Endothelial cell of umbilical vein (primary cell): Measurements from ENCODE around the gene HOXA13. TPM values are rescaled to one million over a fixed set of nuclear protein-coding genes. Genes with fewer than 3 reads are reported as not detected.

Experiments
- BruUV-seq: library from RNA; stranded (reverse); fragments of 400-500 nt; replicated peaks from 2 replicates; lab custom pipeline; 2021; lab: Mats Ljungman, UMichigan
- CTCF ChIA-PET: fragments of 300-600, 350-600 bp; sonication (Branson Sonifier 250); formaldehyde crosslinking; loops from one replicate; lab custom pipeline; 2021; ENCODE audit warnings: antibody characterized with exemption, inconsistent platforms; lab: Charles Lee
- POLR2A ChIA-PET: fragments of 300-600, 350-600 bp; sonication (Branson Sonifier 250); formaldehyde crosslinking; loops from one replicate; lab custom pipeline; 2021; ENCODE audit warnings: antibody characterized with exemption, inconsistent platforms; lab: Charles Lee
- DNase-seq: peaks from one replicate; pipeline ENCODE4 v3.0.0-alpha.2; 2011; ENCODE audit warnings: low read depth, low spot score
- FAIRE-seq: peaks from 2 replicates; lab custom pipeline; 2011; peaks lifted over from hg19 to GRCh38; lab: Jason Lieb, UNC
- H2AFZ ChIP-seq: 2 replicates; pipeline ENCODE4 v1.6.0; 2012; ENCODE audit warnings: low read depth, low read length, control low read depth, inconsistent platforms
- H3K27ac ChIP-seq: 2 replicates; pipeline ENCODE4 v1.5.1; 2011; ENCODE audit warnings: low read depth, mild to moderate bottlenecking, control low read depth, low read length, moderate library complexity; ENCODE audit not compliant: insufficient read depth
- H3K27me3 ChIP-seq, 2 experiments: 2 replicates each; pipeline versions ENCODE4 v1.6.0 to v1.6.1; 2011; ENCODE audit warnings: low read length in 2 of 2, mixed read lengths in 1 of 2; ENCODE audit not compliant: control insufficient read depth in 2 of 2, insufficient read depth in 2 of 2
- H3K36me3 ChIP-seq, 2 experiments: 2 replicates in 1 of 2; 3 replicates in 1 of 2; pipeline ENCODE4 v1.5.1; 2011; ENCODE audit warnings: low read length in 2 of 2, mild to moderate bottlenecking in 1 of 2, moderate library complexity in 1 of 2; ENCODE audit not compliant: control insufficient read depth in 2 of 2, insufficient read depth in 2 of 2; ENCODE audit errors: extremely low read depth in 1 of 2
- H3K4me1 ChIP-seq: 3 replicates; pipeline ENCODE4 v1.5.1; 2011; ENCODE audit warnings: mild to moderate bottlenecking, low read length; ENCODE audit not compliant: control insufficient read depth, insufficient read depth; ENCODE audit errors: extremely low read depth
- H3K4me2 ChIP-seq: 2 replicates; pipeline ENCODE4 v1.6.1; 2011; ENCODE audit warnings: low read length, control low read depth, mixed read lengths; ENCODE audit not compliant: insufficient read depth
- H3K4me3 ChIP-seq, 3 experiments: fragments of 200-600 bp in 1 of 3; sonication (generic), shearing (Covaris generic) in 1 of 3; replicated peaks in 1 of 3; 2 replicates each; pipeline ENCODE4 v1.5.1; 2011 to 2016; ENCODE audit warnings: control low read depth in 3 of 3, low read length in 3 of 3, mild to moderate bottlenecking in 2 of 3, inconsistent platforms in 1 of 3, low read depth in 1 of 3, moderate library complexity in 1 of 3; ENCODE audit not compliant: insufficient read depth in 1 of 3
- H3K79me2 ChIP-seq: 2 replicates; pipeline ENCODE4 v1.6.0; 2012; ENCODE audit warnings: low read length, inconsistent platforms; ENCODE audit not compliant: control insufficient read depth, insufficient read depth
- H3K9ac ChIP-seq: replicated peaks from 2 replicates; pipeline ENCODE3; 2011; ENCODE audit warnings: low read length, control low read depth; ENCODE audit not compliant: insufficient read depth; ENCODE audit errors: extremely low read depth
- H3K9me1 ChIP-seq: replicated peaks from 3 replicates; pipeline ENCODE4 v1.6.0; 2011; ENCODE audit warnings: mild to moderate bottlenecking, low read length; ENCODE audit not compliant: control insufficient read depth, insufficient read depth; ENCODE audit errors: extremely low read depth
- H3K9me3 ChIP-seq: replicated peaks from 2 replicates; pipeline ENCODE4 v1.5.1; 2012; ENCODE audit warnings: low read length, inconsistent platforms; ENCODE audit not compliant: control insufficient read depth, insufficient read depth
- H4K20me1 ChIP-seq: replicated peaks from 2 replicates; pipeline ENCODE3; 2011; ENCODE audit warnings: mild to moderate bottlenecking, low read length; ENCODE audit not compliant: control insufficient read depth, insufficient read depth; ENCODE audit errors: extremely low read depth
- CTCF ChIP-seq, 2 donors: IDR thresholded peaks; 1 replicate in 1 of 2; 2 replicates in 1 of 2; pipeline ENCODE4 v1.5.1; 2011; ENCODE audit warnings: low read length in 2 of 2, mild to moderate bottlenecking in 2 of 2, moderate library complexity in 2 of 2, control low read depth in 1 of 2, inconsistent platforms in 1 of 2, low read depth in 1 of 2; ENCODE audit not compliant: insufficient read depth in 1 of 2; ENCODE audit errors: extremely low read depth in 1 of 2
- EZH2 ChIP-seq: IDR thresholded peaks from 2 replicates; pipeline ENCODE4 v1.6.1; 2012; ENCODE audit warnings: borderline replicate concordance, low read depth, mild to moderate bottlenecking, moderate library complexity, low read length, inconsistent platforms; ENCODE audit not compliant: severe bottlenecking
- FOS ChIP-seq: IDR thresholded peaks from 2 replicates; pipeline ENCODE4 v1.6.1; 2011; ENCODE audit warnings: mild to moderate bottlenecking, low read length, moderate library complexity, borderline replicate concordance; ENCODE audit not compliant: insufficient read depth
- GATA2 ChIP-seq: IDR thresholded peaks from 2 replicates; pipeline ENCODE4 v1.7.0; 2011; ENCODE audit warnings: low read depth, mild to moderate bottlenecking, moderate library complexity, mixed read lengths, low read length; ENCODE audit not compliant: insufficient read length, insufficient read depth
- JUN ChIP-seq: IDR thresholded peaks from 2 replicates; pipeline ENCODE4 v1.6.1; 2011; ENCODE audit warnings: borderline replicate concordance, low read depth; ENCODE audit not compliant: insufficient read length, insufficient read depth
- MYC ChIP-seq: IDR thresholded peaks from one replicate; pipeline ENCODE4 v1.6.1; 2011; ENCODE audit warnings: mild to moderate bottlenecking, low read depth, low read length
- POLR2A ChIP-seq: IDR thresholded peaks from 2 replicates; pipeline ENCODE4 v1.6.1; 2012; ENCODE audit warnings: low read depth, mild to moderate bottlenecking, control low read depth, low read length
- POLR2AphosphoS5 ChIP-seq: IDR thresholded peaks from 2 replicates; pipeline ENCODE4 v1.6.1; 2012; ENCODE audit warnings: low read depth, mild to moderate bottlenecking, control low read depth, low read length, moderate library complexity; ENCODE audit not compliant: insufficient read depth
- dilution Hi-C: fragments of 300-500 bp; cut with MboI; formaldehyde crosslinking; loops from one replicate; pipeline ENCODE4 v1.15.0; 2019; ENCODE audit warnings: low sequenced_read_pairs; ENCODE audit not compliant: extremely low pct_ligation_motif_present
- intact Hi-C: fragments of 100-400 bp; cut with micrococcal nuclease; formaldehyde crosslinking; loops from one replicate; pipeline ENCODE4 v1.10.0; 2022
- polyA plus RNA-seq, 4 experiments: library from polyadenylated mRNA; depleted of rRNA in 3 of 4; stranded (reverse) in 3 of 4; unstranded in 1 of 4; fragments of >200 nt; gene quantifications; 2 replicates each; pipeline versions ENCODE4 v1.2.1 to v1.2.3, GENCODE V29; 2011 to 2012; ENCODE audit warnings: missing spikeins in 1 of 4
- total RNA-seq: library from RNA; stranded (reverse); gene quantifications from 2 replicates; pipeline ENCODE4 v1.2.3, GENCODE V29; 2021
- TF ChIP-seq, protein P1 (sequence below): IDR thresholded peaks from 2 replicates; pipeline ENCODE4 v1.6.1; 2011; ENCODE audit not compliant: insufficient read depth, insufficient read length

HOXA13 gene
- total and polyA plus RNA-seq, 2 donors (not counting 3 experiments of a cell fraction or from before 2014, with no cell fraction given) = 0.22 TPM; not detected in 1

- Histone ChIP-seq H3K79me2 (peaks cover 88% of the 10 kb centered on the region), H3K4me1 (peaks cover 68% of the 10 kb centered on the region), H3K4me3 (peak overlapping the region in 1 of 3 experiments; percentile 60), H2AFZ (no peak overlapping the region), H3K27ac (peak overlapping the region; percentile 96), H3K9me1 (no peaks in the 10 kb centered on the region), H3K27me3 (no peaks in the 10 kb centered on the region), H3K9ac (peak overlapping the region; percentile 78), H3K36me3 (no peaks in the 10 kb centered on the region), H3K4me2 (peak overlapping the region; percentile 92), H4K20me1 (no peaks in the 10 kb centered on the region), H3K9me3 (no peaks in the 10 kb centered on the region)
- intact Hi-C loops = no loop called here
- DNase-seq = no peak
- dilution Hi-C loops = loop anchor here (25.0 kb wide), 1 partner anchor 967 kb away; no protein-coding TSS in a partner anchor
- no peak for FAIRE-seq
- POLR2A ChIA-PET = no interaction called here
- TSS peak; percentile 3 for BruUV-seq
- TF ChIP-seq POLR2A (no peak), GATA2 (no peak), POLR2AphosphoS5 (no peak), MYC (no peak), CTCF (IDR thresholded peaks at IDR 0.05; ENCODE audit: extremely low read depth in 1 of 2, insufficient read depth in 1 of 2, low read depth in 1 of 2, low read length in 2 of 2) (no peak), FOS (no peak), EZH2 (no peak), JUN (no peak)
- TF ChIP-seq, protein P1, sequence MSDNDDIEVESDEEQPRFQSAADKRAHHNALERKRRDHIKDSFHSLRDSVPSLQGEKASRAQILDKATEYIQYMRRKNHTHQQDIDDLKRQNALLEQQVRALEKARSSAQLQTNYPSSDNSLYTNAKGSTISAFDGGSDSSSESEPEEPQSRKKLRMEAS = no peak
- CTCF ChIA-PET = interaction anchor here (1.2 to 2.0 kb wide), 3 partner anchors 11 to 25 kb away, joined by 3 to 8 read pairs (median 5); partner anchors contain the start of gene HOXA5
Observed at GRCh38 chr7:27154369-27154768, 45.5 kb downstream of the HOXA13 start.
